OCI-M2 (cell line): ENCODE results near the gene MAGOHB.
"Not testable (repeated sequence)": the region's sequence is repeated elsewhere in the genome, so short reads cannot be mapped to it uniquely, and the experiment has no call there.

Experiments used
- DNase-seq: peaks from one replicate; lab custom pipeline; 2025; ENCODE audit not compliant: unreplicated experiment; lab: John Stamatoyannopoulos, UW

Gene MAGOHB

DNA sequence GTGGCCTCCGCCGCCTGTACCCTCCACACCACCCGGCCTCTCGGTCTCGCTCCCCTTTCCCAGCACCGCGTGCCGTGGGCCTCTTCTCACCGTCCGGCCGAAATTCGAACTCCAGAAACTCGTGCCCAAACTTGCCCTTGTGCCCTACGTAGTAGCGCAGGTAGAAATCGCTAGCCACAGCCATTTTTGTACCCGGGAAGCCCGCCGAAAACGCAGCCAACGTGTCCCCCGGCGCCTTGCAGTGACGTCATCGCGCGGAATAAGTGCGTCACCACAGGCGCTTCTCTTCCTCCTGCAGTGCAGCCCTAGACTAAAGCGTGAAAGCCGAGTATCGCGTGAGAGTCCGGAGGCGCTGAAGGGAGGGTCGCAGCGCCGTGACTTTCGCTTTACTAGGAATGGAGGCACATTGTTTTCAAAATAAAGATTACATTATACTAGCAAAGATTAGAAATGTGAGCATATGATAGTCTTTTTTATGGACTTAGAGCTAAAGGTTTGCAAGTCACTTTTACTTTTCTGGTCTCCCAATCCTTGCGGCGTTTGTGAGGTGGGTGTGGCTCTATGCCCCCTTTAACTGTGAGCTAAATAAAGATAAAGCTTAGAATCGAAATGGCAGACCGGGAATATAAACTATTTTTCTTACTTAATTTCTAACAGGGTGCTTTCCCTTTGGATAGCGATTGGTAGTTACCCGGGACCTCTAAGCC is at the start of gene MAGOHB:
MAGOHB (minus strand) TSS at position 261 of the 707 bp plus-strand sequence; CDS start at position 184, 77 bp downstream.
- DNase-seq: peak; percentile 68

DNA sequence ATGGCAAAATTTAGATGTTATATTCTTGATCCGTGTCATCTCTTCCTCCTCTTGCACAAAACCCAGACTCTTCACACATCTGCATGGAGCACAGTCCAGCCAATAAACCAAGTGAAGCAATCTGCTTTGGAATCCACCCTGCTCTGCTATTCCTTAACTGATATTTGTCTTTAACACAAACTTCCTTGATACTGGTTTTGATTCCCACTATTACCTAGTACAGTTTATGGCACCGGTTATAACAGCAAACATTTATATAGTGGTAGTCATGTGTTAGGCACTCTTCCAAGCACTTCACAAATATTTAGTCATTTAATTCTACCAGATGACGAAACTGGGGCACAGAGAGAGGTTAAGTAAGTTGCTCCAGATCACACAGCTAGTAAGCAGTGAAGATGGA is 47.9 kb upstream of the MAGOHB start:
- DNase-seq: no peak

GRCh38 chr12:10654003-10654402 is 40.6 kb upstream of the MAGOHB start:
- DNase-seq: no peak

DNA sequence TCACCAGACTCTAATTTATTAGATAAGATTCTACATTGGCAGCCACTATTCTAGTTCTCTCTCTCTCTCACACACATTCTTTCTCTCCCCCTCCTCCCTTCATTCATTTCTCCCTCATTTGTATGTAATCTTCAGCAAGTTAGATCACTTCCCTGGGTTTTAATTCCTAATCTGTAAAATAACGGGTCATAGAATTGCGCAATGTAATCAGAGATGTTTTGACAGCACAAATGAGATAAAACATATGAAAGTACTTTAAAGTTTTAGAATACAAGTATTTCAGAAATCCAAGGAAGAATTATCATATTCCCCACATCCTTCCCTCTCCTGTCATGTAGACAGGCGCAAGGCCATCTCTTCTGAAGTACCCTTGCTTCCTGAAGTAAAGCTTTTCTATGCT is 38.8 kb upstream of the MAGOHB start:
- no peak for DNase-seq

- DNase-seq: not testable (repeated sequence)
Observed at GRCh38 chr12:10646576-10646975, 33.2 kb upstream of the MAGOHB start.

GRCh38 chr12:10645910-10646309 is 32.5 kb upstream of the MAGOHB start:
- DNase-seq: no peak

DNA sequence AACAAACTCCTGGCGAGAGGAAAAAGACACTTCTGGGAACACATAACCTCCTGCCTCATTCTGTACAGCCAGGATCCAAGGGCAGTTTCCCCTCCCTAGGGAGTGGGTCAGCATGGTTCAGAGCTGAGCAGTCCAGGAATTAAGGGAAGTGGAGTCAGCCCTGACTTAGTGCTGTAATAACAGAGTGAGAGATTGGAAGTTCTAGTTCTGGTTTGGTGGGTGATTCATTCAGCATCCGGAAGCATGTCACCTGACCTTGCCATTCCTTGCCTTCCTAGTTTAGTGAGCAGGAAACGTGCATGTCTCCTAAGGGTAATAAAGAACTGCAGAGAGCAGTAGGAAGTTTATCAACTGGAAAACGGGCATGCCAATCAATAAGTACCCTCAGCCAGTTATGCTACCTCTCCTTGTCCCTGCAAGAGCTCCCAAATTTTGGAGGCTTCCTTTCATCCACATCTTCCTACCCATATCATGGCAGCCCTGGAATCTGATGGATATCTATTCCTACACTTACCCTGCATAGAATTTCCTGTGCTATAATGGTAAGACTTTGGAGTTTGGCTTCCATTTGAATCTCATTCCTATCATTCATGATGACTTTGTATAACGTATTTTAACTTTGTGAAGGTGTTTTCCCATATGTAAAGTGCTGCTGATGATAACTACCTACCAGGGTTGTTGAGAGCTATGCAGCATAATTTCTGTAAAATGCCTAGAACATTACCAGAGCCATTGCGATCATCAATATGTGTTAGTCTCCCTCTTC is 28.5 kb upstream of the MAGOHB start:
- no peak for DNase-seq

- DNase-seq: no peak
Observed at GRCh38 chr12:10638728-10639127, 25.3 kb upstream of the MAGOHB start.

DNA sequence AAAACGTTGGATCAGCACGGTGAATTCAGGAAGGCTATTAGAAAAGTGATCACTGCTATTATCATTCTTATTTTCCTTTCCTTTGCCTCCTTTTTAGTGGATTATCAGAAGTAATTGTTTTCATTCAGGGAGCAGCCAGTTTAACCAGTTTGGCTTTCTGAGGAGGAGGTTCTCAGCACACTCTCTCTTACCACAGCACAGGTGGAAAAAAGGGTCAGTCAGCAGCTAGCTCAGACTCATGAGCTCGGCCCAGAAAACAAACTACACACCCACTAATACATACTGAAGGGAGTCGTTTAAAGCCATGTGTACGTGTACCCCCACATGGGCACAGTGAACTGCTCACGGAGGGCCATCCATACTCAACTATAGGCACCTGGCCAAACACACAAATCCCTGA is 23.2 kb upstream of the MAGOHB start:
- no peak for DNase-seq

GRCh38 chr12:10636124-10636523 is 22.7 kb upstream of the MAGOHB start:
- DNase-seq: no peak

DNA sequence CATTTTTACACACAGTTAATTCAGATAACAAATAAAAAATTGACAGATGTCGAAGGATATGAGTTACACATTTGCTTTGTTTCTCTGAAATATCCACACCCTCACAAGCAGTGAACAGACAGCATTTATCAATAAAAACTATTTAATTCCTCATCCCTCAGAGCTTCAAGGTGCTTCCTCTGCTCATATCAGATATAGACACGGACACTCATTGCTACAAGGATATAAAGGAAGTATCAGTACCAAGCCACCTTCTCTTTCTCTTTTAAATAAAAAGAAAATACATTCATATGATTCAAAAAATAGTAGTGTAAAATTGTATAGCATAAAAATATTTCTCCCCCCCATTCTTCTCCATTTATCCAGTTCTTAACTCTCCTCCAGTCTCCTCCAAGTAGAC is 21.9 kb upstream of the MAGOHB start:
- no peak for DNase-seq

DNA sequence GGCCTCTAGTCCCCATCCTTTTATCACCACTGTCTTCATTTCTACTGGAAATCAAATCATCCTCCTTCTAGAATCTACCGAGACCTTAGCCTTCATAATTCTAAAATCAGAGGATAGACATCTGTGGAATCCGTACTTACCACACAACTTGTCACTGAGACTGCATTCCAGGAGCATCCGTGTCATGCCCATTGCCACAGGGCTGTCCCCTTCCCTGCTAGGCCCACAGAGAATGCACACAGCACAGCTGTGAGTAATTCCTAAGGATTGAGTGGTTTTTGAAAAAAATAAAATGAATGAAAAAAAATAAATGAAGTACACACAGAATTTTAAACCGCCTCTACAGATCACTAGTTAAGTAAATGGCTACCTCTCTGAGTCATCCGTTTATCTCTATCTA is 21.0 kb upstream of the MAGOHB start:
- DNase-seq: no peak

DNA sequence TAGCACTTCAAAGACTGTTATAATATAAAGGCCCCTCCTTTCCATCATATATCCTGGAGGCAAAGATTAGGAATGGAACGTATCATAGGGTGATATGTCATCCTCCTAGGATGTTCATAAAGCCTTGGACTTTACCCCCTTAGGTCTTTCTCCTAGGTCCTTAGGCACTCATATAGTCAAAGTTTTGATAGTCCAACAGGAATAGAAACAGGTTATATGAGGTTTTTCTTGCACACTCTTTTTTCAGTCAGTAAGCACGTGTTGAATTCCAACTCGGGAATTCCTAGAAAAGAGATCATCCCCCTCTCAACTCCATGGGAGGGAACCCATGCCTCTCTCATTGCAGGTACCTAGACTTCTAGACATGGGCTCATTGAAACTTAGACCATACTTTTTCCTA is 20.1 kb upstream of the MAGOHB start:
- no peak for DNase-seq

- DNase-seq: no peak
Observed at GRCh38 chr12:10632226-10632625, 18.8 kb upstream of the MAGOHB start.

GRCh38 chr12:10624605-10625004 is 11.2 kb upstream of the MAGOHB start:
- no peak for DNase-seq

GRCh38 chr12:10623131-10623530 is 9.7 kb upstream of the MAGOHB start:
- DNase-seq: no peak

- DNase-seq: no peak
Observed at GRCh38 chr12:10621278-10621677, 7.9 kb upstream of the MAGOHB start.

- DNase-seq: no peak
Observed at GRCh38 chr12:10620078-10620779, 6.8 kb upstream of the MAGOHB start.

- no peak for DNase-seq
Observed at GRCh38 chr12:10618338-10618987, 5.1 kb upstream of the MAGOHB start.

GRCh38 chr12:10617863-10618262 is 4.5 kb upstream of the MAGOHB start:
- no peak for DNase-seq

DNA sequence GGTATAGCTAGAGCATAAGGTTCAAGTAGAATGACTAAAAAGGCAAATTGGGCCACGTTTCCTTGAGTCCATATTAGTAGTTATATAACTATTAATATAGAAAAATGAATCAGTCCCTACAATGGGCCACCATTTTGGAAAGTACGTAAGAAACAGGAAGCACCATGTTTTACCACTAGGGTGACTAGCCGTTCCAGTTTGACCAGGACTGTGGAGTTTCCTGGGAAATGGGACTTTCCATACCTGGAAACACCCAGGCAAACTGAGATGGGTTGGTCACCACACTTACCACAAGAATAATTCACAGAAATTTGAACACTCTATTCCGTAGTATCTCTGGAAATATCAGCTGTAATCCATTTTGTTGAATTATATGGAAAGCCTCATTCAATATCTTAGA is 2.1 kb upstream of the MAGOHB start:
- DNase-seq: no peak

- DNase-seq: no peak
Observed at GRCh38 chr12:10614056-10614370, 604 bp upstream of the MAGOHB start.
